Measurements from ENCODE around the gene TRMT44. TPM values are rescaled to one million over a fixed set of nuclear protein-coding genes. Genes with fewer than 3 reads are reported as not detected.

TRMT44 gene
- total and polyA plus RNA-seq, 2 of the 4 experiments (the other 2 are of a cell fraction), result 7.3 to 8.1 TPM

- no peak overlapping the region for H2BK5ac ChIP-seq (ENCODE audit: low read depth, low read length, poor library complexity, severe bottlenecking)
- no peak overlapping the region for H2AFZ ChIP-seq (replicated peaks; ENCODE audit: low read length, poor library complexity)
Measured at GRCh38 chr4:8501781-8502180, 61.2 kb downstream of the TRMT44 start.

More at GRCh38 chr4:8501781-8502180, 61.2 kb downstream of the TRMT44 start:
- no peaks in the 10 kb centered on the region for H3K9me1 ChIP-seq (ENCODE audit: insufficient read depth, low read length)
- H4K20me1 ChIP-seq (ENCODE audit: insufficient read depth, low read length), result no peaks in the 10 kb centered on the region
- H3K23ac ChIP-seq (ENCODE audit: low read depth, low read length), result no peak overlapping the region
- no peak overlapping the region for H3K56ac ChIP-seq (ENCODE audit: extremely low read depth, insufficient read depth, low read length)
- intact Hi-C loops (cut with micrococcal nuclease) (no loop called here), in situ Hi-C loops (cut with MboI; ENCODE audit: low sequenced_read_pairs) (no loop called here), dilution Hi-C loops (cut with HindIII; ENCODE audit: low sequenced_read_pairs, unreplicated experiment) (no loop called here)
- no peak for TF ChIP-seq SMC3 (IDR thresholded peaks at IDR 0.05; ENCODE audit: low read depth, low read length)
- TF ChIP-seq MXI1 (IDR thresholded peaks at IDR 0.05; ENCODE audit: borderline replicate concordance, low read depth, low read length), result no peak
- no peak for TF ChIP-seq USF2 (IDR thresholded peaks at IDR 0.05; ENCODE audit: low read depth, low read length)
- no peak for TF ChIP-seq RCOR1 (IDR thresholded peaks at IDR 0.05; ENCODE audit: insufficient replicate concordance, low read length)
- TF ChIP-seq MAFK (IDR thresholded peaks at IDR 0.05; ENCODE audit: low read depth, low read length), result no peak
- TF ChIP-seq MAZ (IDR thresholded peaks at IDR 0.05; ENCODE audit: borderline replicate concordance, low read depth, low read length), result no peak
- no peak for TF ChIP-seq RFX5 (IDR thresholded peaks at IDR 0.05; ENCODE audit: low read depth, low read length)
- no peak for TF ChIP-seq RAD21 (IDR thresholded peaks at IDR 0.05; ENCODE audit: low read length)
- no peak for TF ChIP-seq POLR2A (IDR thresholded peaks at IDR 0.05; ENCODE audit: low read depth, low read length)
- no peak for TF ChIP-seq CEBPB (IDR thresholded peaks at IDR 0.05; ENCODE audit: low read depth, low read length)
- TF ChIP-seq BHLHE40 (IDR thresholded peaks at IDR 0.05; ENCODE audit: low read depth, low read length), result no peak
- no peak for TF ChIP-seq FOS (IDR thresholded peaks at IDR 0.05; ENCODE audit: low read depth, low read length)
- no peak for TF ChIP-seq NFE2L2 (IDR thresholded peaks at IDR 0.05; ENCODE audit: low read depth, low read length)
- no peak for TF ChIP-seq CHD1 (IDR thresholded peaks at IDR 0.05; ENCODE audit: low read depth, low read length)
- no peak for TF ChIP-seq ELK1 (IDR thresholded peaks at IDR 0.05; ENCODE audit: borderline replicate concordance, low read depth, low read length)
- no peak for TF ChIP-seq CTCF (conservative IDR thresholded peaks at IDR 0.05; ENCODE audit: low read depth, low read length)
- no TSS peak for BruUV-seq (replicated peaks)
- no peak overlapping the region for H2BK120ac ChIP-seq (ENCODE audit: low read depth, low read length)
- DNase-seq (no peak), ATAC-seq (ENCODE audit: low read depth) (no peak)
- H3K9ac ChIP-seq (ENCODE audit: low read depth, low read length), result no peak overlapping the region
- no peak overlapping the region for H3K27ac ChIP-seq (ENCODE audit: insufficient read depth, low read length)
- no peaks in the 10 kb centered on the region for H3K79me1 ChIP-seq (ENCODE audit: low read depth in 1 of 2, low read length in 2 of 2)
- H3K4me1 ChIP-seq (ENCODE audit: control insufficient read depth, insufficient read depth, low read length), result peaks cover 9% of the 10 kb centered on the region; the same call in 1 of the 2 replicates
- no peak overlapping the region for H2AK9ac ChIP-seq (replicated peaks; ENCODE audit: low read depth, low read length, poor library complexity)
- no peak overlapping the region for H3K18ac ChIP-seq (ENCODE audit: low read depth, low read length)
- 69% methylated on average over 2 of the region's 5 CpGs; no CpG with 5 or more reads in 1 of the 2 experiments for WGBS, 2 experiments (ENCODE audit: extremely low coverage in 2 of 2, insufficient read length in 1 of 2)
- peaks cover 24% of the 10 kb centered on the region; the same call in 1 of the 2 replicates for H3K27me3 ChIP-seq (ENCODE audit: control insufficient read depth, insufficient read depth, low read length)
- no peak overlapping the region for H2BK20ac ChIP-seq (ENCODE audit: low read depth, low read length)
- H3K14ac ChIP-seq (replicated peaks; ENCODE audit: low read depth, low read length), result no peak overlapping the region
- H3K36me3 ChIP-seq (ENCODE audit: control insufficient read depth, insufficient read depth, low read length), result no peaks in the 10 kb centered on the region
- no peak overlapping the region for H4K5ac ChIP-seq (ENCODE audit: low read depth, low read length)
- H4K91ac ChIP-seq (ENCODE audit: insufficient read depth, low read depth, low read length), result no peak overlapping the region
- H2AK5ac ChIP-seq (ENCODE audit: low read depth, low read length), result no peak overlapping the region
- POLR2A ChIA-PET (ENCODE audit: unreplicated experiment), result no interaction called here
- peaks cover 9% of the 10 kb centered on the region; the same call in 1 of the 2 replicates for H3K9me3 ChIP-seq (ENCODE audit: control insufficient read depth, insufficient read depth, low read length)
- no peak overlapping the region for H3K4me3 ChIP-seq (ENCODE audit: insufficient read depth, low read depth, low read length)
- H3K4me2 ChIP-seq (ENCODE audit: low read depth, low read length), result no peak overlapping the region
- H3K4ac ChIP-seq (ENCODE audit: low read depth, low read length), result no peak overlapping the region
- H4K8ac ChIP-seq (ENCODE audit: low read depth in 2 of 2, low read length in 2 of 2), result no peak overlapping the region
- CTCF ChIA-PET, result no interaction called here
- H2BK15ac ChIP-seq (ENCODE audit: low read depth, low read length), result no peak overlapping the region
